PC-9 (cell line): ENCODE results near the gene USP49.

ENCODE experiments used
- EZH2 ChIP-seq: fragments of 200-600 bp; sonication (generic); IDR thresholded peaks from 2 replicates; pipeline ENCODE4 v1.8.0; 2017; ENCODE audit warnings: antibody characterized with exemption, low read depth
- TF ChIP-seq, protein P1 (sequence below): fragments of 200-600 bp; sonication (generic); conservative IDR thresholded peaks from 2 replicates; pipeline ENCODE4 v1.6.1; 2017; ENCODE audit warnings: mixed run types, antibody characterized with exemption, mild to moderate bottlenecking, moderate library complexity

- TF ChIP-seq, protein P1, sequence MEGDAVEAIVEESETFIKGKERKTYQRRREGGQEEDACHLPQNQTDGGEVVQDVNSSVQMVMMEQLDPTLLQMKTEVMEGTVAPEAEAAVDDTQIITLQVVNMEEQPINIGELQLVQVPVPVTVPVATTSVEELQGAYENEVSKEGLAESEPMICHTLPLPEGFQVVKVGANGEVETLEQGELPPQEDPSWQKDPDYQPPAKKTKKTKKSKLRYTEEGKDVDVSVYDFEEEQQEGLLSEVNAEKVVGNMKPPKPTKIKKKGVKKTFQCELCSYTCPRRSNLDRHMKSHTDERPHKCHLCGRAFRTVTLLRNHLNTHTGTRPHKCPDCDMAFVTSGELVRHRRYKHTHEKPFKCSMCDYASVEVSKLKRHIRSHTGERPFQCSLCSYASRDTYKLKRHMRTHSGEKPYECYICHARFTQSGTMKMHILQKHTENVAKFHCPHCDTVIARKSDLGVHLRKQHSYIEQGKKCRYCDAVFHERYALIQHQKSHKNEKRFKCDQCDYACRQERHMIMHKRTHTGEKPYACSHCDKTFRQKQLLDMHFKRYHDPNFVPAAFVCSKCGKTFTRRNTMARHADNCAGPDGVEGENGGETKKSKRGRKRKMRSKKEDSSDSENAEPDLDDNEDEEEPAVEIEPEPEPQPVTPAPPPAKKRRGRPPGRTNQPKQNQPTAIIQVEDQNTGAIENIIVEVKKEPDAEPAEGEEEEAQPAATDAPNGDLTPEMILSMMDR = no peak
- no peak for TF ChIP-seq EZH2
Measured at GRCh38 chr6:41813956-41814355, 81.2 kb downstream of the USP49 start.
